HCT116 (cell line): ENCODE results near the gene TBCD. TPM values are rescaled to one million over a fixed set of nuclear protein-coding genes. Genes with fewer than 3 reads are reported as not detected.

Experiments
- ATAC-seq: fragments of 200-7000 bp; cut with Tn5 transposase; 2 replicates; pipeline ENCODE4 v1.9.1; 2020; ENCODE audit warnings: mild to moderate bottlenecking, moderate library complexity
- BruUV-seq: library from RNA; stranded (reverse); fragments of 400-500 nt; replicated peaks from 2 replicates; lab custom pipeline; 2021; lab: Mats Ljungman, UMichigan
- CTCF ChIA-PET: fragments of 300-600 bp; sonication (Branson Sonifier 250); formaldehyde crosslinking; loops from one replicate; lab custom pipeline; 2021; ENCODE audit warnings: antibody characterized with exemption; lab: Charles Lee
- POLR2A ChIA-PET: fragments of 300-600, 350-600 bp; sonication (Branson Sonifier 250); formaldehyde crosslinking; loops from one replicate; lab custom pipeline; 2021; ENCODE audit warnings: antibody characterized with exemption; lab: Charles Lee
- RAD21 ChIA-PET, 2 experiments: fragments of 300-600 bp; sonication (Branson Sonifier 250); formaldehyde crosslinking; loops; one replicate each; lab custom pipeline; 2023; ENCODE audit warnings: low total read pairs in 2 of 2; ENCODE audit not compliant: uncharacterized antibody in 2 of 2, unreplicated experiment in 2 of 2, low non-redundant PET in 1 of 2; lab: Charles Lee
- DNase-seq: peaks from one replicate; pipeline ENCODE4 v3.0.0-alpha.2; 2010; ENCODE audit warnings: low read depth, low spot score
- H2AFZ ChIP-seq: fragments of 200-600 bp; shearing (Covaris generic), sonication (generic); 2 replicates; pipeline ENCODE4 v1.6.1; 2017; ENCODE audit warnings: low read depth, mixed run types, mixed read lengths, antibody characterized with exemption, low read length; ENCODE audit not compliant: poor library complexity, severe bottlenecking
- H3K27ac ChIP-seq: 2 replicates; pipeline ENCODE4 v1.5.1; 2012; ENCODE audit warnings: low read depth, low read length
- H3K27me3 ChIP-seq: fragments of 200-600 bp; sonication (generic); 2 replicates; pipeline ENCODE4 v1.6.1; 2016; ENCODE audit warnings: mixed run types, low read length, mixed read lengths; ENCODE audit not compliant: insufficient read depth
- H3K36me3 ChIP-seq, 2 experiments: fragments of 200-500 bp in 1 of 2; fragments of 200-600 bp in 1 of 2; sonication (Bioruptor generic) in 1 of 2; sonication (generic) in 1 of 2; 2 replicates each; pipeline versions ENCODE4 v1.5.1 to v1.6.1; 2014 to 2016; ENCODE audit warnings: low read length in 2 of 2, inconsistent platforms in 1 of 2, mixed read lengths in 1 of 2, mixed run types in 1 of 2; ENCODE audit not compliant: insufficient read depth in 2 of 2, control insufficient read depth in 1 of 2
- H3K4me1 ChIP-seq, 2 experiments: fragments of 200-600 bp in 1 of 2; sonication (generic) in 1 of 2; 2 replicates each; pipeline versions ENCODE4 v1.5.1 to v1.6.1; 2012 to 2017; ENCODE audit warnings: low read length in 2 of 2, inconsistent platforms in 1 of 2, mild to moderate bottlenecking in 1 of 2, mixed read lengths in 1 of 2, mixed run types in 1 of 2, moderate library complexity in 1 of 2; ENCODE audit not compliant: insufficient read depth in 2 of 2, control insufficient read depth in 1 of 2
- H3K4me2 ChIP-seq: fragments of 200-600 bp; sonication (generic); 2 replicates; pipeline ENCODE4 v1.6.1; 2017; ENCODE audit warnings: mixed run types, low read length, mixed read lengths
- H3K4me3 ChIP-seq, 2 experiments: fragments of 200-600 bp in 1 of 2; sonication (generic) in 1 of 2; replicated peaks in 1 of 2; 2 replicates each; pipeline ENCODE4 v1.5.1; 2011 to 2016; ENCODE audit warnings: low read length in 2 of 2, control low read depth in 1 of 2, low read depth in 1 of 2, mild to moderate bottlenecking in 1 of 2, mixed read lengths in 1 of 2, mixed run types in 1 of 2
- H3K79me2 ChIP-seq: fragments of 200-600 bp; sonication (generic); 2 replicates; pipeline ENCODE4 v1.6.1; 2017; ENCODE audit warnings: mild to moderate bottlenecking, mixed run types, low read length, moderate library complexity, mixed read lengths; ENCODE audit not compliant: insufficient read depth
- H3K9ac ChIP-seq: fragments of 200-600 bp; sonication (generic); 2 replicates; pipeline ENCODE4 v1.6.1; 2016; ENCODE audit warnings: low read length, mixed read lengths
- H3K9me2 ChIP-seq: fragments of 200-600 bp; sonication (generic), shearing (Covaris generic); 2 replicates; pipeline ENCODE4 v1.6.1; 2017; ENCODE audit warnings: mixed run types, mild to moderate bottlenecking, moderate library complexity; ENCODE audit not compliant: insufficient read depth
- H3K9me3 ChIP-seq, 2 experiments: fragments of 200-500 bp in 1 of 2; fragments of 200-600 bp in 1 of 2; sonication (Bioruptor generic) in 1 of 2; sonication (generic) in 1 of 2; 2 replicates each; pipeline ENCODE4 v1.6.1; 2014 to 2017; ENCODE audit warnings: low read length in 2 of 2, mixed read lengths in 2 of 2, inconsistent platforms in 1 of 2, low read depth in 1 of 2, mild to moderate bottlenecking in 1 of 2, mixed run types in 1 of 2, moderate library complexity in 1 of 2; ENCODE audit not compliant: control insufficient read depth in 1 of 2, insufficient read depth in 1 of 2
- H4K20me1 ChIP-seq: fragments of 200-600 bp; sonication (generic), shearing (Covaris generic); 2 replicates; pipeline ENCODE4 v1.6.1; 2017; ENCODE audit warnings: mixed run types, mild to moderate bottlenecking, moderate library complexity; ENCODE audit not compliant: insufficient read depth
- CBX3 ChIP-seq: IDR thresholded peaks from 2 replicates; pipeline ENCODE4 v1.6.1; 2012; ENCODE audit warnings: low read depth
- CEBPB ChIP-seq: IDR thresholded peaks from 2 replicates; pipeline ENCODE4 v1.6.1; 2012; ENCODE audit warnings: low read depth
- EGR1 ChIP-seq: IDR thresholded peaks from 2 replicates; pipeline ENCODE4 v1.6.1; 2012; ENCODE audit warnings: low read depth
- EZH2 ChIP-seq: fragments of 200-600 bp; sonication (generic); IDR thresholded peaks from 2 replicates; pipeline ENCODE4 v1.6.1; 2017; ENCODE audit warnings: antibody characterized with exemption, mixed run types
- EZH2phosphoT487 ChIP-seq: fragments of 200-600 bp; IDR thresholded peaks from 2 replicates; pipeline ENCODE4 v1.6.1; 2018; ENCODE audit warnings: antibody characterized with exemption, borderline replicate concordance
- FOSL1 ChIP-seq: IDR thresholded peaks from 2 replicates; pipeline ENCODE4 v1.6.1; 2012; ENCODE audit warnings: low read depth
- POLR2AphosphoS5 ChIP-seq: IDR thresholded peaks from 2 replicates; pipeline ENCODE4 v1.6.1; 2011; ENCODE audit warnings: mild to moderate bottlenecking, low read depth, low read length, moderate library complexity
- RAD21 ChIP-seq: IDR thresholded peaks from 2 replicates; pipeline ENCODE4 v1.6.1; 2012; ENCODE audit warnings: low read depth, mild to moderate bottlenecking
- ZFX ChIP-seq: fragments of 450-650 bp; IDR thresholded peaks from 2 replicates; pipeline ENCODE4 v1.6.1; 2017
- ZNF274 ChIP-seq: fragments of 200-500 bp; sonication (Bioruptor generic); IDR thresholded peaks from 2 replicates; pipeline ENCODE4 v1.6.1; 2014; ENCODE audit warnings: mild to moderate bottlenecking, low read depth, low read length, inconsistent platforms
- intact Hi-C: fragments of 100-400 bp; cut with micrococcal nuclease; formaldehyde crosslinking; loops from 2 replicates; pipeline ENCODE4 v1.10.0; 2022
- total RNA-seq: library from RNA; stranded (reverse); gene quantifications from one replicate; pipeline ENCODE4 v1.2.1, GENCODE V29; 2021; ENCODE audit not compliant: unreplicated experiment
- TF ChIP-seq, protein P1 (sequence below), 3 experiments: fragments of 200-600 bp in 1 of 3; sonication (generic) in 1 of 3; IDR thresholded peaks in 2 of 3; conservative IDR thresholded peaks in 1 of 3; 2 replicates each; pipeline ENCODE4 v1.5.1; 2012 to 2017; ENCODE audit warnings: low read depth in 2 of 3, low read length in 2 of 3, antibody characterized with exemption in 1 of 3, borderline replicate concordance in 1 of 3, control low read depth in 1 of 3, mild to moderate bottlenecking in 1 of 3, mixed read lengths in 1 of 3, mixed run types in 1 of 3, moderate library complexity in 1 of 3; ENCODE audit not compliant: insufficient read depth in 1 of 3
- TF ChIP-seq, protein P2 (sequence below): IDR thresholded peaks from 2 replicates; pipeline ENCODE4 v1.6.1; 2012; ENCODE audit warnings: low read depth

TBCD gene
- total RNA-seq, 1 experiment from 2014 or later, result 152 TPM

DNA sequence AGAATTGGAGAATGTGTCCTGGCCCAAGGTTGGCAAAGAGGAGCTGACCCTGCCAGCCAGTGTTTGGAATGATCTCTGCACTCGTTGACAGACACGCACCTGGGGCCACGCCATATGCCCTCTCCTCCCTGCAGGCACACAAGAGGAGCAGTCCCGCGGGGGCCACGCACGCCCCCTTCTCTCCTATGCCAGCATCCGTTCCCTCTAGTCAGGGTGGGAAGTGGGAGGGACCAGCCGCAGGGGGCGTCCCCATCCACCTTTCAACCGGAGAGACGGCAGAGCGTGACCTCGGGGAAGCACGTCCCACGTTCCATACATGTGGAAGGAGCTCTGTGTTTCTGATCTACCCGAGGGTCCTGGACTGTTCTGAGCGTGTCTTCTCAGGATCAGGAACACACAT, 174.9 kb downstream of the TBCD start:
- Histone ChIP-seq H3K4me3 (no peak overlapping the region), H3K36me3 (peaks cover 5 to 46% of the 10 kb centered on the region in 2 experiments; a peak in 2 of 4 replicates), H3K27ac (no peak overlapping the region), H3K4me1 (peaks cover 0 to 4% of the 10 kb centered on the region in 2 experiments; a peak in 1 of 4 replicates), H2AFZ (no peak overlapping the region), H3K9me3 (no peaks in the 10 kb centered on the region), H4K20me1 (no peaks in the 10 kb centered on the region), H3K9ac (no peak overlapping the region), H3K9me2 (no peaks in the 10 kb centered on the region), H3K79me2 (no peaks in the 10 kb centered on the region), H3K4me2 (no peak overlapping the region), H3K27me3 (no peaks in the 10 kb centered on the region)
- ATAC-seq, result no peak
- RAD21 ChIA-PET, result no interaction called here
- TF ChIP-seq POLR2AphosphoS5 (no peak), ZNF274 (no peak), ZFX (no peak), FOSL1 (no peak), CEBPB (no peak), EGR1 (no peak), RAD21 (no peak), EZH2 (no peak), CBX3 (no peak), EZH2phosphoT487 (no peak)
- TF ChIP-seq, protein P1, sequence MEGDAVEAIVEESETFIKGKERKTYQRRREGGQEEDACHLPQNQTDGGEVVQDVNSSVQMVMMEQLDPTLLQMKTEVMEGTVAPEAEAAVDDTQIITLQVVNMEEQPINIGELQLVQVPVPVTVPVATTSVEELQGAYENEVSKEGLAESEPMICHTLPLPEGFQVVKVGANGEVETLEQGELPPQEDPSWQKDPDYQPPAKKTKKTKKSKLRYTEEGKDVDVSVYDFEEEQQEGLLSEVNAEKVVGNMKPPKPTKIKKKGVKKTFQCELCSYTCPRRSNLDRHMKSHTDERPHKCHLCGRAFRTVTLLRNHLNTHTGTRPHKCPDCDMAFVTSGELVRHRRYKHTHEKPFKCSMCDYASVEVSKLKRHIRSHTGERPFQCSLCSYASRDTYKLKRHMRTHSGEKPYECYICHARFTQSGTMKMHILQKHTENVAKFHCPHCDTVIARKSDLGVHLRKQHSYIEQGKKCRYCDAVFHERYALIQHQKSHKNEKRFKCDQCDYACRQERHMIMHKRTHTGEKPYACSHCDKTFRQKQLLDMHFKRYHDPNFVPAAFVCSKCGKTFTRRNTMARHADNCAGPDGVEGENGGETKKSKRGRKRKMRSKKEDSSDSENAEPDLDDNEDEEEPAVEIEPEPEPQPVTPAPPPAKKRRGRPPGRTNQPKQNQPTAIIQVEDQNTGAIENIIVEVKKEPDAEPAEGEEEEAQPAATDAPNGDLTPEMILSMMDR (IDR thresholded peaks at IDR 0.05 in 2 of 3, conservative IDR thresholded peaks at IDR 0.05 in 1 of 3; ENCODE audit: borderline replicate concordance in 1 of 3, insufficient read depth in 1 of 3, low read depth in 2 of 3, low read length in 2 of 3), result no peak
- TF ChIP-seq, protein P2, sequence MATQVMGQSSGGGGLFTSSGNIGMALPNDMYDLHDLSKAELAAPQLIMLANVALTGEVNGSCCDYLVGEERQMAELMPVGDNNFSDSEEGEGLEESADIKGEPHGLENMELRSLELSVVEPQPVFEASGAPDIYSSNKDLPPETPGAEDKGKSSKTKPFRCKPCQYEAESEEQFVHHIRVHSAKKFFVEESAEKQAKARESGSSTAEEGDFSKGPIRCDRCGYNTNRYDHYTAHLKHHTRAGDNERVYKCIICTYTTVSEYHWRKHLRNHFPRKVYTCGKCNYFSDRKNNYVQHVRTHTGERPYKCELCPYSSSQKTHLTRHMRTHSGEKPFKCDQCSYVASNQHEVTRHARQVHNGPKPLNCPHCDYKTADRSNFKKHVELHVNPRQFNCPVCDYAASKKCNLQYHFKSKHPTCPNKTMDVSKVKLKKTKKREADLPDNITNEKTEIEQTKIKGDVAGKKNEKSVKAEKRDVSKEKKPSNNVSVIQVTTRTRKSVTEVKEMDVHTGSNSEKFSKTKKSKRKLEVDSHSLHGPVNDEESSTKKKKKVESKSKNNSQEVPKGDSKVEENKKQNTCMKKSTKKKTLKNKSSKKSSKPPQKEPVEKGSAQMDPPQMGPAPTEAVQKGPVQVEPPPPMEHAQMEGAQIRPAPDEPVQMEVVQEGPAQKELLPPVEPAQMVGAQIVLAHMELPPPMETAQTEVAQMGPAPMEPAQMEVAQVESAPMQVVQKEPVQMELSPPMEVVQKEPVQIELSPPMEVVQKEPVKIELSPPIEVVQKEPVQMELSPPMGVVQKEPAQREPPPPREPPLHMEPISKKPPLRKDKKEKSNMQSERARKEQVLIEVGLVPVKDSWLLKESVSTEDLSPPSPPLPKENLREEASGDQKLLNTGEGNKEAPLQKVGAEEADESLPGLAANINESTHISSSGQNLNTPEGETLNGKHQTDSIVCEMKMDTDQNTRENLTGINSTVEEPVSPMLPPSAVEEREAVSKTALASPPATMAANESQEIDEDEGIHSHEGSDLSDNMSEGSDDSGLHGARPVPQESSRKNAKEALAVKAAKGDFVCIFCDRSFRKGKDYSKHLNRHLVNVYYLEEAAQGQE, result no peak
- BruUV-seq, result no TSS peak
- POLR2A ChIA-PET, result no interaction called here
- intact Hi-C loops, result no loop called here
- CTCF ChIA-PET, result interaction anchor here (1.0 kb wide), 1 partner anchor 9 kb away, joined by 3 read pairs; no protein-coding TSS in a partner anchor
- no peak for DNase-seq
